CD4-positive, alpha-beta T cell treated with Interleukin-17A for 4 hours (primary cell): ENCODE measurements around the gene TAB2.
A peak's percentile ranks its signal among the peaks of the same experiment; 100 is the strongest.
"Not testable (repeated sequence)": the region's sequence is repeated elsewhere in the genome, so short reads cannot be mapped to it uniquely, and the experiment has no call there.

Experiments
- DNase-seq: peaks from one replicate; pipeline ENCODE4 v3.0.0-alpha.2; 2020; ENCODE audit warnings: mixed read lengths

TAB2 gene

DNA sequence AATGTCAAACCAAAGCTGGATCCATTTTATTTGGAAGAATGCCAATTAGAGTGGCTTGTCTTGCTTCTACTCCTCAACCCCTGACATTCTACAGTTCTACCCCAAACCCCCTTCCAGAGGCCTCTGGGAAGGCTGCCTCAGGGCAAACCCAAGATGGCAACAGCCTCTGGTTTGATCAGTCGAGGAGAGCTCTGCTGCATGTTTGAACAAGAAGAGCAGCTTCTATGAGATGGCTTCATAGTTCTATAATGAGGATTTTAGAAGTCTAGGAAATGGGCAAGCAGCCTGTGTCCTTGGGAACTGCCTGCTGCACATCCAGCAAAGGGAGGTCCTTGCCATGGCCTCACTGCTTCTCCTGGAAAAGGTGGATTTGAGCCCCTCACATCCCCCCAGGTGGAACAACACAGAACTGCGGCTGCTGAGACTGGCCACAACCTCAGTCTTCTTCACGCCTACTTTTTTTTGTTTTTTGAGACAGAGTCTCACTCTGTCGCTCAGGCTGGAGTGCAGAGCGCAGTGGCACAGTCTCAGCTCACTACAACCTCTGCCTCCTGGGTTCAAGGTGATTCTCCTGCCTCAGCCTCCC is 129.4 kb downstream of the TAB2 start:
- DNase-seq: no peak

DNA sequence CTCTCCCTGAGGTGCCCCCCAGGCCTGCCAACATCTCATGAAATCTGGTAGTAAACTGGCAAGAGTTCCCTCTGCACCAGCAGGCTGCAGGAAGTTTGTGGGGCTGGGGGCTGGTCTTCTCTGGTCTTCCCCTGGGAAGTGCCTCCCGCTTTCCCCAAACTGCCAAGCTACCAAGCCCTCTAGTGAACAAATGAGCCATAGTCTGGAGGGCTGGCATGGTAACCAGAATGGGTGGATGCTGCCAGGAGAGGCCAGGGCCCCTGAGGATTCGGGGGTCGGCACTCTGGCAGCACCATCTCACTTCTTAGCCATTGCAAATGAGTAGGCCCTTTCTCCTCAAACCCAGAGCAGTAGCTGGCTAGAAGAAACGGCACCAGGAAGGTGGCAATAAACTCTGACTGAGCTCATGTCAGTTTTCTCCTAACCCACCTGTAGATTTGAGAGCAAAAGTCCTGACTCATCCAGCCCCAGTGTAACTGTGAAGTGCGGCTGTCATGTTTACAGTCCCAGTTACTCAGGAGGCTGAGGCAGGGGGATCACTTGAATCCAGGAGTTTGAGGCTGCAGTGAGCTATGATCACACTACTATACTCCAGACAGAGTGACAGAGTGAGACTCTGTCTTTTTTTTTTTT is 131.4 kb downstream of the TAB2 start:
- no peak for DNase-seq

DNA sequence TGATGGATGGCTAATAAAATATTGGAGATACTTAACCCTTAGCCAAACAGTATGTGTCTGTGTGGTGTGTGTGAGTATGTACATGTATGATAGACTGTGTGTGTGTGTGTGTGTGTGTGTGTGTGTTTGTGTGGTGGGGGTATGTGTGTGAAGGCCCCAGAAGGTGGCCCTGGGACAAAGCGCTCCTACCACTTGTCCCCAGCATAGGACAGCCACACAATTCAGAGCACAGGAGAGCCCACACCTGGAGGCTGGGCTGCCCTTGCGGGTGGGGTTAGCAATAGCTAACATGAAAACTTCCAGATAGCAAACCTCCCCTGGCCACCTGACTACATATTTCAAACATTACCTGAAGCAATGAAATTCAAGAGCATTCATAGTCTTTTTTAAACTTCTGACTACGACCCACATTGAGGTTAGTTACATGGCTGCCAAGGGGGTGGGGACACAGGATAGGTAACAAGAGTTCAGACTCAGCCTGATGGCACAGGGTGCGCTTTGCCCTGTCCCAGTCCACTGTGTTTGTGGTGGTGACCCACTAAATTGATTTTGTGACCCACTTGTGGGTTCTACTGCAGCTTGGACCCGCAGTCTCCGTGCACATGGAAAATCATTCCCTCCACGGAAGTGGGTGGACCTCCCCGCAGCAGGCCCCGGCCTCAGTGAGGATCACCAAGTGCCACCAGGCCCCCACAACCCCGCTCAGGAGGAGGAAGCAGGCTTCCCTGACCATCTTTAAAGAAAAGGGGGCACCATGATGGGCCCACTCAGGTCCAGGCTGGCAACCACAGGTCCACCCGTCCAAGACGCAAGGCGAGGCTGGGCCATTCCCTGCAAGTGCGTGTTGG is 132.5 kb downstream of the TAB2 start:
- DNase-seq: no peak

DNA sequence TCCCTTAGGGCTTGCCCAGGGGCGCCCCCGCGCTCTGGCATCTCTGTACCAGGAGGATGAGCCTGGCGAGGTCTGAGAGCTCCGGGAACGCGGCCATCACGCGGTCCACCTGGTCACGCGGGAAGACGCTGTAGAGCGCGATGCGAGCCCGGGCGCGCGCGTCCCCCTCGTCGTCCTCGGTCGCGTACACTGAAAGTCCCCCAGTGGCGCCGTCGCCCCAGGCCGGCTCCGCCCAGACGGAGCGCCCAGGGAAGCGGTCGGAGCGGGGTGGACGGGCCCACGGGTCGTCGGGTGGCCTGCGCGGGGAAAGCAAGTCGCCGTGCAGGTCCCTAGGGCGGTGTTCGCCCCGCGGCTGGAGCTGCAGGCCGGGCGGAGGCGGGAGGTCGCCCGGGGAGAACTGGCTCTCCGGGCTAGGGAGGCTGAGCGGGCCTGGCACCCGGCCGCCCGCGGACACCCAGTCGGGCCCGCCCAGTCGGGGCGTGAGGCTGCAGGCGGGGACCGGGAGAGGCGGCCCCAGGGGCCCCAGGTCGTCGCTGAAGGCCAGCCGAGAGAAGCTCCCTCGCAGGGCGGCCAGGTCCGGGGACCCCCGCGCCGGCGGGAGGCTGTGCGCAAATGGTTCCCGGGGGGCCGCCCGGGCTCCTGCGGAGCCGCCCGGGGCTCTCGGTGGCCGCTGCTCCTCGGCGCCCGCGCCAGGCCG is 133.3 kb downstream of the TAB2 start:
- no peak for DNase-seq

DNA sequence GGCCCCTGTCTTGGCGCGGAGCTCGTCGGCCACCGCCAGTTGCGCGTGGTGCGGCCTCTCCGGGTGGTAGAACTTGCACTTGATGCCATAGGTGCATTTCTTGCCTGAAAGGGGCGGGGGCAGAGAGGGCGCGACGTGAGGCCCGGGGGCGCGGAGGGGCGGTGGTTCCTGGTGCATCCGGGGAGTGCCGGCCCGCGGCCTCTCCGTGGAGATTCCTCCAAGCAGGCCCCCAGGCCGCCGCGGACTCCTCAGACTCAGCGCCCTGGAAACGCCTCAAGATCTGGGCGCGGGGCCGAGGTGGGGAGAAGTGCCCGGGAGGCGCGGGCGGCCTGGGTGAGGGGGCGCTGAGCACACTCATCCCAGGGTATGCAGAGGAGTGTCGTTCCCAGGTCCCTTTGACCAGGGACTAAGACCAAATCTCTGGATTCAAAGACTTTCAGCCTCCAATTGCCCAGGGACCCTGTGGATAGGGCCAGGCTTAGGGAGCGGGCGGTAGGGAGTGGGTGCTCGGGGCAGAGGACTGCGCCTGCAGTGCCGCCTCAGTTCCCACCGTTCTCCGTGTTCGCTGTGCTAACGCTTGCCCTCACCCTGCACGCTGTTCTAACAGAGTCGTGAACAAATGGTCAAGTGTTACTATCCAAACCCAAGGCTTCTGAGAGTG is 134.0 kb downstream of the TAB2 start:
- peak; percentile 49 for DNase-seq

DNA sequence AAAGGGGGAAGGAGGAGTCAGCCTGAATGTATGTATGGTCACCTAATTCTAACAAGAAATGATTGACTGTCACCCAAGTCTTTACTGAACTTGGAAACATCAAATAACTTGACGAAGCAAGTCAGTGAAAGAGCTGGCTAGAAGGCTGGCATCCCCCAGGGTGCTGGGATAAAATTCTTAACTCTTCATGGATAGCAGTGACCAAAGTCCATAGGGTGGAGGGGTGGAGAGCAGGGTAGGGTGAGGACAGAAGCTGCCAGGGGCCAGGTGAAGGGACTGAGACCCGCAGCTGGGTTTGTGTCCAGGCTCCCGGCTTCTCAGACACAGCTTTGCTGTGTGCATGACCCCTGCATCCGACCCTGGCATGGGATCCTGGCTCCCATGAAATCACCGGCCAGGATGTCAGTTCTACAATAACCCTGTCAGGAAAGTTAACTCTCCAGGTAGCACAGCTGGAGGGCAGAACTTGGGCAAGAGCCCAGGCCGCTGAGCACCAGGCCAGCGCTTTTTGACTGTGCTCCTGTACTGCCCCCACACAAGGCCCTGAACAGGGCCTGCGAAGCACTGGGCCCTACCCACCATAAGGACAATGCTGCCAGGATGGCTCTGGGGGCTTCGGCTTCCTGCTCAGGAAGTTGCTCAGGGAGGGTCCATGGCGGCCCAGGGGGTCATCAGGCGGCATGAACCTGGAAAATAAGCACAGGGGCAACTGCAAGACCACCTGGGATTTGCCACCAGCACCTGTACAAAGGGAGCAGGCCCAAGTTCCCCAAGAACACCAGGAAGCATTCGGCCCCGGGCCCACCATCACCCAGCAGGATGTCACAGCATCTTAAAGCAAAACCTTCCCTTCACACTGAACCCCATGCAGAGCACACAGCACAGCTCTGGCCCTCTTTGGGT is 134.8 kb downstream of the TAB2 start:
- no peak for DNase-seq

DNA sequence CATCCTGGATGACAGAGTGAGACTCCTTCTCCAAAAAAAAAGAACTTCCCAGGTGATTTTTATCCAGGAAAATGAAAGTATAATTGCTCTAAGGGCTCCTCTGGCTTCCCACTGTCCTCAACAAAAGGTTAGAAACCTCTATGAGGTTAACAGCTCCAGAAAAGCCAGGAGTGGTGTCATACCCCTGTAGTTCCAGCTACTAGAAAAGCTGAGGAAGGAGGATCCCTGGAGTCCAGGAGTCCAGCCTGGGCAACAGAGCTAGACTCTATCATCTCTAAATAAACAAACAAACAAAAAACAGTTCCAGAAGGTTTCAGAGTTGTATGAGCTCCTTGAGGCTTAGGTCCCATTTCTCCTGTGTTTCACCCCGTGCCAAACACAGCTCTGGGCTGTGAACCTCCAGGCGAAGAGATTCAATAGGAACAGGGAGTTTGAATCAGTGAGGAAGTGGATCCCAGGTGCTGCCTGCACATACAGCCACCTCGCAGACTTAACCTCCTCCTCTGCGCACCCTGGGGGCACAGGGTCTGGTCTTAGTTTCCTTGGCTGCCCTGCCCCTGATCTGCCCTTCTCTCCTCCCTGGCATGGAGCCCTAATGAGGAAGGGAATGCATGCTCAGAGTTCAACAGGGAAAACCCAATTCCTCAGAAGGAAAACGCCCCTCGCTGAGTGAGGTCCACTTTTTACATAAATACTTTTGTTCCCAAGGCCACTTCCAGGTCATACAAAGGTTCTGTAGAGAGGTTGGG is 136.3 kb downstream of the TAB2 start:
- no peak for DNase-seq

DNA sequence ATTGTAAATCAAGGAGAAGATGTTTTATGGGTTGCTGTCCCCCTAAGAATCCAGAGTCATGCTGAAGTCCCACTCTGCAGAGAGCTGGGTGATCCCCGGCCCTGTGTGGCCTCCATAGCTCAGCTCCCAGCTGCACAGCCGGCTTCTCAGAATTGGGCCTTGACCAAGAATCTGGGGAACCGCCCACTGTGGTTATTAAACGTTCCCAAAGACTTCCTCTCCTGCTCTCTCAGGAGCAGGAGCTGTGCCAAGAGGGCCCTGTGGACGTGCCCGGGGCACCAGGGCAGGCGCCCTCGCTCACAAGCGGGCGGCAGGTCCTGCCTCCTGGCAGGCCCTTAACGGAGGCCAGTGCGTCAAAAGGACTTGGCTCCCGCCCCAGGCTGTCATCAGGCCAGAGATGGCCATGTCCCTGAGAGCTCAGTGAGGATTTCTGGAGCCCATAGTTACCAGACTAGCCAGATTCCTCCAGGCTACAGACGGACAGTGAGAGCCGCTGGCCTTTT is 136.9 kb downstream of the TAB2 start:
- no peak for DNase-seq

DNA sequence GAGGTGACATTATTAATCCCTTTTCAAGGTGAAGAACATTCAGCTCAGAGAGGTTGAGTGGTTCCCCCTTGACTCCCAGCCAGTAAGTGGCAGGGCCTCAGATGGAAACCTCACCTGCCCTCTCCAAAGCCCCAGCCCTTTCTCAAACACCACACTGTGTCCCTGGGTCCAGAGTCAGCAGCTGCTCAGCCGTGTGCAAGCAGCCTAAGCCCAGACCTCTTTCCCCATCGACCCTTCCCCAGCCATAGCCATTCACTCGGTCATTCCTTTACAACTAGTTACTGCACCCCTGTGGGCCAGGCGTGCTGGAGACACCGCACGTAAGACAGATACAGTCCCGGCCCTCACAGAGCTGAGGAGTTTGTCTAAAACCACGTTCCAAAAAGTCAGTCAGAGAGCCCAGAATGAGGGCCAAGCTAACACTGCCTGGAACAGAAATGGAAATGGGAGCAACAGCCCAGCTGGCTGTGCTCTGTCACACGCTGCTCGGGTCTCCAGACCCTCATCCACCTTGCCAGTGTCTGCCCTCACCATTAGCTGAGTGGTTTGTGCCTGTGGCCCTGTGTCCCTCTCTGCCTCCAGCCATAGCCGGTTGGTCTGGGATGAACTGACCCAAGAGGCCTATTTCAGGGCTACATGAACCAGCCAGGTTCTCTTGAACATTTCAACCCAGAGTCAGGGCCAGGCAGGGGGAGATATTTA is 137.7 kb downstream of the TAB2 start:
- no peak for DNase-seq

DNA sequence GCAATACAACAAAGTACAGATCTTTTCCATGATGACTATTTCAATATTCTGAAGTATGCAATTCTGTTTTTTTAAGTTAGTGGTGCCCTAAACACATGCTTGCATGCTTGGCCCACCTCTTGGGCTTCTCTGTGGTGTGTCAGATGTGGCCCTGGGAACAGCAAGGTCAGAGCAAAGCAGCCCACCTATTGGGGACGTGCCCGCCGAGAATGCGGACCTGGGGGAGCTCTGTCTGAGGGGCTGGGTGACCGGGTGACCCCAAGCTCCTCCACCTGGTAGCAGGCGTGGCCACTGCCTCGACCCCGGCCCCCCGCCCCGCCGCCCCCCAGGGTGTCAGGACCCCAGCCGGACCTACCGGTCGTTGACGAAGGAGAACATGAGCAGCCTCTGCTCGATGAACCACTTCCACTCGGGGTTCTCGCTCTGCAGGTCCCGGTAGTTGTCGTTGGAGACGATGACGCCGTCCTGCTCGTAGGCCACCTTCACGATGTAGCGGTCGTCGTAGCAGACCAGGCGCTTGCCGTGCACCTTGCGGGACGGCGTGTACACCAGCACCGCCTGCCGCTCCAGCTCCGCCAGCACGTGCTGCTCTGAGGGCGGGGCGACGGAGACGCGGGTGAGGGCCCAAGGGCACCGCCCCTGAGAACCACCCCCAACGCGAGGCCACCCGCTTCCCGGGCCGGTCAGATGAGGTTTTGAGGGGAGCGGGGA is 139.0 kb downstream of the TAB2 start:
- no peak for DNase-seq

DNA sequence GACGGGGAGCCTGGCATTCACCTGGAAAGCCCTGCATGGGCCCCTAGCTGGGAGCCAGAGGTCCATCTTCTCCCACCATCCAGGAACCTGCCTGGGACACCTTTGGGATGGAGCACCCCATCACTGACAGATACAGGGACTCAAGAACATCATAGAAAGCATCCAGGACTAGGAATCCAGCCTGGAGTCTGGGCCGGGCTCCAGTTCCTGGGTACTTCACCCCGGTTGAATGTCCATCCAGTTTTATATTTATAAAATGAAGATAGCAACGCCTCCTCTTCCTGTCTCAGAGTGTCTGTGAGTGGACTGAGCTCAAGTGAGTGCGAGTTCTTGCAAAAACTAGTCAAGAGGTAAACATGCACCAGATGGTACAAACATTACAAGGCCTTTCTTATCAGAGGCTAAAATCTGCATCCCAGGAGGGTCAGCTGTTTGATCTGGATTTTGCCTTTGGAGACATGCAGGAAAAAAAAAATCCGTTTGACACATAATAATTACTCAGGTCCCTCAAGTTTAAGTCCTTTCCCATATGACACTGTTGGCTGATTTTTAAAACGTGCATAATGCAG is 139.9 kb downstream of the TAB2 start:
- DNase-seq: no peak

DNA sequence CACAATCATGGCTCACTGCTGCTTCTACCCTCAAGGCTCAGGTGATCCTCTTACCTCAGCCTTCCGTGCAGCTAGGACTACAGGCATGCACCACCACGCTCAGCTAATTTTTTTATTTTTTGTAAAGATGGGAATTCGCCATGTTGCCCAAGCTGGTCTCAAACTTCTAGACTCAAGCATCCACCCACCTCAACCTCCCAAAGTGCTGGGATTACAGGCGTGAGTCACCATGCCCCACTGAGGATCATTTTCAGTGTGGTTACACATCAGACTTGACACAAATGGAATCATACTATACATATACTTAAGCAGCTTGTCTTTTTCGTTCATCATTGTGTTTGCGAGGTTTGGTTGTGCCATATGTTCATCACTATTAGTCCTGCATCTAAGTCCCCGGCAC is 140.7 kb downstream of the TAB2 start:
- no peak for DNase-seq

DNA sequence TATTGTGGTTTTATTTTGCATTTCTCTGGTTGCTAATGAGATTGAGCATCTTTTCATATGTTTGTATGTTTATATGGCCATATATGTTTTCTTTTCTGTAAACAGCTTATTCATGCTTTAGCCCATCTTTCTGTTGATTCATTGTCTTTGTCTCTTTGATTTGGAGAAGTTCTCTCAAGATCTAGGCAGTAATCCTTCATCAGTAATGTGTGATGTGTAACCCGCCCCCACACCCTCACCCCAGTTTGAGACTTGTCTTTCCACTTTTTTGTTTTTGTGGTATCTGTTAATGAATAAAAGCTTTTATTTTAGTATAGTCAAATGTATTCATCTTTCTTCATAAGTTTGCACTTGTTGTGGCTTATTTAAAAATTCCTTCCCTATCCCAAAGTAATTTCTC is 141.3 kb downstream of the TAB2 start:
- no peak for DNase-seq

DNA sequence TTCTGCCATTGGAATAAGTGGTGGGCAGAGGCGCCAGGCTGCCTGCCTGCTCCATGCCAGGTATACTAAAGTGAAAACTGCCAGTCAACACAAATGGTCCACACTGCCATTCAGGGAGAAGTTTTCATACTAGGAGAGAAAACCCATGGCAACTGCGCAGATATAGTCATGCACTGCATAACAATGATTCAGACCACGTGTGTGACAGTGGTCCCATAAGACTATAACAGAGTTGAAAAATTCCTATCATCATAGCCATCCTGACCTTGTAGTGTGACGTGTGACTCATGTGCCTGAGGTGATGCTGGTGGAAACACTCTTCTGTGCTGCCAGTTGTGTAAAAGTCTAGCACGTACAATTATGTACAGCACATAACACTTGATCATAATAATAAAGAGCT is 142.2 kb downstream of the TAB2 start:
- no peak for DNase-seq

DNA sequence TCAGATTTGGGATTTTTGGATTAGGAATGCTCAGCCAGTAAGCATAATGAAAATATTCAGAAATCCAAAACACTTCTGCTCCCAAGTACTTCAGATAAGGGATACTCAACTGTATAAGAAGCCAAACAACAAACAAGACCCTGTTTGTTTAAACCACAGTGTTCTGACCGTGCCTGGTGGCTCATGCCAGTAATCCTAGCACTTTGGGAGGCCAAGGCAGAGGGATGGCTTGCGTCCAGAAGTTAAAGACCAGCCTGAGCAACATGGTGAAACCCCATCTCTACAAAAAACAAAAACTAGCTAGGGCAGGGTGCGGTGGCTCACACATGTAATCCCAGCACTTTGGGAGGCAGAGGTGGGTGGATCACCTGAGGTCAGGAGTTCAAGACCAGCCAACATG is 142.7 kb downstream of the TAB2 start:
- not testable (repeated sequence) for DNase-seq
